MCF 10A (cell line): ENCODE results near the gene PNPLA2. TPM values are rescaled to one million over a fixed set of nuclear protein-coding genes. Genes with fewer than 3 reads are reported as not detected.
A peak's percentile ranks its signal among the peaks of the same experiment; 100 is the strongest.

Experiments used
- Bru-seq: library from RNA; stranded (reverse); fragments of 400-500 nt; gene quantifications from one replicate; lab custom pipeline; 2021; lab: Mats Ljungman, UMichigan
- BruChase-seq, 2 experiments: library from RNA; stranded (reverse); fragments of 400-500 nt; gene quantifications; one replicate each; lab custom pipeline; 2021; lab: Mats Ljungman, UMichigan
- BruUV-seq: library from RNA; stranded (reverse); fragments of 400-500 nt; replicated peaks from 2 replicates; lab custom pipeline; 2021; lab: Mats Ljungman, UMichigan
- CTCF ChIA-PET: fragments of 300-600 bp; sonication (Branson Sonifier 250); formaldehyde crosslinking; extraction: SDS; loops from one replicate; lab custom pipeline; 2021; ENCODE audit warnings: antibody characterized with exemption, inconsistent platforms; lab: Yijun Ruan, JAX
- POLR2A ChIA-PET: fragments of 300-600, 350-650 bp; sonication (Branson Sonifier 250); formaldehyde crosslinking; extraction: SDS; loops from one replicate; lab custom pipeline; 2020; ENCODE audit warnings: antibody characterized with exemption, inconsistent platforms; lab: Yijun Ruan, JAX
- DNase-seq: peaks from one replicate; pipeline ENCODE4 v3.0.0-alpha.2; 2018; ENCODE audit not compliant: unreplicated experiment
- H3K27ac Mint-ChIP-seq: one replicate; pipeline ENCODE4 v1.8.0; 2022; ENCODE audit warnings: mild to moderate bottlenecking, low read depth, mixed read lengths; ENCODE audit not compliant: unreplicated experiment
- H3K27me3 Mint-ChIP-seq: one replicate; pipeline ENCODE4 v1.8.0; 2022; ENCODE audit warnings: mixed read lengths; ENCODE audit not compliant: insufficient read depth, unreplicated experiment
- H3K36me3 Mint-ChIP-seq: one replicate; pipeline ENCODE4 v1.8.0; 2022; ENCODE audit warnings: mild to moderate bottlenecking, moderate library complexity, mixed read lengths; ENCODE audit not compliant: insufficient read depth, unreplicated experiment
- H3K4me1 Mint-ChIP-seq: one replicate; pipeline ENCODE4 v1.8.0; 2022; ENCODE audit warnings: mixed read lengths; ENCODE audit not compliant: insufficient read depth, unreplicated experiment
- H3K4me3 Mint-ChIP-seq: one replicate; pipeline ENCODE4 v1.8.0; 2022; ENCODE audit warnings: mild to moderate bottlenecking, moderate library complexity, mixed read lengths; ENCODE audit not compliant: unreplicated experiment
- H3K9me3 Mint-ChIP-seq: one replicate; pipeline ENCODE4 v1.8.0; 2022; ENCODE audit warnings: mixed read lengths; ENCODE audit not compliant: unreplicated experiment
- CTCF ChIP-seq: fragments of 200-600 bp; IDR thresholded peaks from one replicate; pipeline ENCODE4 v1.8.0; 2022; ENCODE audit warnings: antibody characterized with exemption, mild to moderate bottlenecking; ENCODE audit not compliant: unreplicated experiment
- intact Hi-C: fragments of 100-400 bp; cut with micrococcal nuclease; formaldehyde crosslinking; loops from 2 replicates; pipeline ENCODE4 v1.14.1; 2022
- long read RNA-seq: library from polyadenylated mRNA; stranded (forward); transcript quantifications from one replicate; pipeline ENCODE4 v2.0.0, GENCODE V29; 2022
- total RNA-seq: library from RNA; stranded (reverse); gene quantifications from 2 replicates; pipeline ENCODE4 v1.2.3, GENCODE V29; 2022

The PNPLA2 gene, protein sequence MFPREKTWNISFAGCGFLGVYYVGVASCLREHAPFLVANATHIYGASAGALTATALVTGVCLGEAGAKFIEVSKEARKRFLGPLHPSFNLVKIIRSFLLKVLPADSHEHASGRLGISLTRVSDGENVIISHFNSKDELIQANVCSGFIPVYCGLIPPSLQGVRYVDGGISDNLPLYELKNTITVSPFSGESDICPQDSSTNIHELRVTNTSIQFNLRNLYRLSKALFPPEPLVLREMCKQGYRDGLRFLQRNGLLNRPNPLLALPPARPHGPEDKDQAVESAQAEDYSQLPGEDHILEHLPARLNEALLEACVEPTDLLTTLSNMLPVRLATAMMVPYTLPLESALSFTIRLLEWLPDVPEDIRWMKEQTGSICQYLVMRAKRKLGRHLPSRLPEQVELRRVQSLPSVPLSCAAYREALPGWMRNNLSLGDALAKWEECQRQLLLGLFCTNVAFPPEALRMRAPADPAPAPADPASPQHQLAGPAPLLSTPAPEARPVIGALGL
- total RNA-seq (100 and 112 TPM in 2 replicates), Bru-seq, nascent RNA (percentile 63 among the genes with signal in this experiment), BruChase-seq, experiment 1, labeled RNA remaining after a 6-hour chase (percentile 88 among the genes with signal in this experiment), BruChase-seq, experiment 2, labeled RNA remaining after a 2-hour chase (percentile 77 among the genes with signal in this experiment)
- long read RNA-seq, transcript PNPLA2-201 (10 exons, 2,428 nt), result major isoform, 5 of 175 reads
- long read RNA-seq, partial matches to known transcripts, result 118 of 175 reads
- long read RNA-seq, other reads (novel, unspliced or antisense), result 52 of 175 reads

DNA sequence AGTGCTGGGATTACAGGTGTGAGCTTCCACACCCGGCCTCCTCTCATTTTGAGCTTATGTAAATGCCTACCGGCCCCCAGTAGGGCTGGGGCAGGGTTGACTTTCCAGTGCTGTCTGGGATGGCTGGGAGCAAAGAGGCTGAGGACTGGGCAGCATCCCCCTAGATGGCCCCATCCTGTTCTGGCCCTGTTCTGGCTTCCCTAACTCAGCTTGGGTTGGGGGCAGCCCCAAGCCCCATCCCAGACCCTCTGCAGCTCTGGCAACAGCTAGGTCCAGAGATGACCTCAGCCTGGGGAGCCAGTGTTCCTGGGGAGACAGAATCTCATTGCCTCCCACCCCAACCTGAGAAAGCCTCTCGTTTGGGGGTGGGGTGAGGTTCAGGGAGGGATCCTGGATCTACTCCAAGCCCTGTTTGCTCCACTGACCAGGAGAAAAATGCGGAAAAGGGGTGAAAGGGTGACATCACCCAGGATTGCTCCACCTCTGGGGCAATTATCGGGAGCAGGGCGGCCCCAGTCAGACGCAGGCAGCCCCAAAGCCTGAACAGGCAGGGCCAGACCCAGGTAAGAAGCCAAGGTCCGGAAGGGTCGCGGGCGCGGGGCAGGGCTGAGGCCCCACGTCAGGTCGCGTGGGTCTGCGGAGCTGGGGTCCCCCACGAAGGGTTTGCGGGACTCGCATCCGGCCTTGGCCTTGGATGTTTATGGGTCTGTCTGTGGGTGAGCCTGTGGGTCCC lies at the start of gene PNPLA2:
TSS of gene PNPLA2 (plus strand) at position 519 of the 733 bp plus-strand sequence. CDS start 805 bp downstream, outside the sequence.
- Mint-ChIP-seq H3K9me3 (no peaks in the 10 kb centered on the region), H3K36me3 (peaks cover 27% of the 10 kb centered on the region), H3K4me3 (peak within 1 kb of the TSS; percentile 72), H3K27ac (peak within 1 kb of the TSS; percentile 40), H3K27me3 (no peaks in the 10 kb centered on the region), H3K4me1 (peaks cover 11% of the 10 kb centered on the region)
- ChIA-PET CTCF (interaction anchor here (0.6 to 1.1 kb wide), 5 partner anchors 20 to 82 kb away, joined by 3 to 5 read pairs (median 3); partner anchors contain the start of gene SLC25A22), POLR2A (interaction anchor here (0.7 to 9.6 kb wide), 18 partner anchors 7 to 243 kb away, joined by 3 to 274 read pairs (median 13); partner anchors contain the start of genes CD151, CHID1, DEAF1 and GATD1)
- intact Hi-C loops, result loop anchor here (1.0 kb wide), 1 partner anchor 16 kb away; no protein-coding TSS in a partner anchor
- DNase-seq, result peak; percentile 68
- no peak for TF ChIP-seq CTCF
- BruUV-seq, result no TSS peak

GRCh38 chr11:769887-770641 lies 48.6 kb upstream of the PNPLA2 start:
- Mint-ChIP-seq H3K4me3 (no peak overlapping the region), H3K4me1 (peaks cover 3% of the 10 kb centered on the region), H3K27me3 (no peaks in the 10 kb centered on the region), H3K27ac (no peak overlapping the region), H3K36me3 (peaks cover 76% of the 10 kb centered on the region), H3K9me3 (no peaks in the 10 kb centered on the region)
- TSS peak; percentile 14 for BruUV-seq
- DNase-seq, result no peak
- POLR2A ChIA-PET, result no interaction called here
- intact Hi-C loops, result no loop called here
- TF ChIP-seq CTCF, result no peak
- CTCF ChIA-PET, result interaction anchor here (0.7 kb wide), 1 partner anchor 31 kb away, joined by 3 read pairs; no protein-coding TSS in a partner anchor

DNA sequence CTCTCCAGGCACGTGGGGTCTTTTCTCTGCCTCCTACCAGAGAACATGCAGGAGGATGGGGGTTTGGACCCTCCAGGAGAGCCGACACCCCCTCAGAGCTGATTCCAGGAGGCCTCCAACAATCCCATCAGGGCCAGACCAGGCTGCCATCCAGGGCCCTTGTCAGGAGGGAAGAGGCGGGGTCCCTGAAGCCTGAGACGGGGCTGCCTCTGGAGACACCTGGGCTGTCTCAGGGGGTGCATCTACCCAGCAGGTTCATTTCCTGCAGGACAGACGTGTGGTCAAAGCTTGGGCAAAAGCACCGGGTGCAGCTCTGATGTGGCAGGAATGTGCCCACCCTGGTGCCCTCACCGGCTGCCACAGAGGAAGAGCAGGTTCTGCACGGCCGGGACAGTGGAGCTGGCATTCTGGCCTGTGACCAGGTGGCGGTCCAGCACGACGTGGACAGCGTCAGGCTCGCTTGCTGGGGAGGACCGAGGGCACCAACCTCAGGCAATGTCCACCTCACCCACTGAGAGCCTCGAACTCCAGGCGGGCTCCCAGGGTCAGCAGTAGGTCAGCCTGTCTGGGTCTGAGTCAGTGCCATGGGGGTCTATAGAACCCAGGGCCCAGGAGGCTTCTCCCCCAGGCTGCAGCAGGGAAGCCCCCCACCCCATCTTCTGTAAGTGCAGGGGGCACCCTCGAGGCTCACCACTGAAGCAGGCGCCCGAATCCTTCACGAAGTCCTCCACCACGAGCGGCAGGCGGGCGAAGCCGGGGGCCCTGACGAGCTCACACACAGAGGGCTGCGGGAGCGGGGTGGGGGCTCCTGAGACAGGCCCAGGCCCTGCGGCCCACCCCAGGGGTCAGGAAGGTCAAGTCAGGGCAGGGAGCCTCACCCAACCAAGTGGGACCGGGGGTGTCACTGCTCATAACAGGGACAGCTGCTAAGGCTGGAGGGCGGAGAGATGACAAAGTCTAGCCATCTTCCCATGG lies 47.8 kb upstream of the PNPLA2 start:
- Mint-ChIP-seq H3K9me3 (no peaks in the 10 kb centered on the region), H3K36me3 (peaks cover 74% of the 10 kb centered on the region), H3K4me1 (peaks cover 11% of the 10 kb centered on the region), H3K27me3 (no peaks in the 10 kb centered on the region), H3K27ac (no peak overlapping the region), H3K4me3 (no peak overlapping the region)
- ChIA-PET POLR2A (interaction anchor here (0.6 to 1.0 kb wide), 3 partner anchors 14 to 42 kb away, joined by 3 read pairs; partner anchors contain the start of gene RPLP2), CTCF (no interaction called here)
- intact Hi-C loops, result no loop called here
- no peak for TF ChIP-seq CTCF
- no TSS peak for BruUV-seq
- no peak for DNase-seq
